Left forelimb (tissue), 1 donor: ENCODE results near the gene C17orf58.
A peak's percentile ranks its signal among the peaks of the same experiment; 100 is the strongest.
"Not testable (repeated sequence)": the region's sequence is repeated elsewhere in the genome, so short reads cannot be mapped to it uniquely, and the experiment has no call there.

Experiments used
- DNase-seq: peaks from one replicate; pipeline ENCODE4 v3.0.0-alpha.2; 2018; ENCODE audit warnings: low spot score

Gene C17orf58

DNA sequence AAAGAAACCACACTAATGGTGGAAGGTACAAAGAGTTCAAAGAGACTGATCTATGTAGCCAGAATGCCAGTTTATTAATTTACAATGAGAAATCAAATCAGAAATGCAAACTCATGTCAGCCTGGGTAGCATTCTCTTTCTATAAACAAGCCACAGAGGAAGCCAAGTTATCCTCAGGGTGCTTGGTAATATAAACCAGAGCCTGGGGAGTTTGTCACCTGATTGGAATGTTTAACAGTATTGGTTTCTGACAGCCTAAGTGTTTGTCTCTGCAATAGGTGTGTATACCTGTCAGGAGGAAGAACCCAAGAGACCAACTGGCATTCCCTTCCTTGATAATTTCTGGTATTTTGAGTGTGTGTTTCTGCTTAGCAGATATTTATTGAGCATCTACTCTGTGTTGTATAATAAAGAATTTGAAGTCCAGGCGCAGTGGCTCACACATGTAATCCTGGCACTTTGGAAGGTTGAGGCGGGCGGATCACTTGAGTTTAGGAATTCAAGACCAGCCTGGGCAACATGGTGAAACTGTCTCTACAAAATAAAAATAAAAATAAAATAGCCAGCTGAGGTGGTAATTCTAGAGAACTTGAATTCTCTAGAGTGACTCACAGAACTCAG is 3.1 kb upstream of the C17orf58 start:
- DNase-seq, result no peak

DNA sequence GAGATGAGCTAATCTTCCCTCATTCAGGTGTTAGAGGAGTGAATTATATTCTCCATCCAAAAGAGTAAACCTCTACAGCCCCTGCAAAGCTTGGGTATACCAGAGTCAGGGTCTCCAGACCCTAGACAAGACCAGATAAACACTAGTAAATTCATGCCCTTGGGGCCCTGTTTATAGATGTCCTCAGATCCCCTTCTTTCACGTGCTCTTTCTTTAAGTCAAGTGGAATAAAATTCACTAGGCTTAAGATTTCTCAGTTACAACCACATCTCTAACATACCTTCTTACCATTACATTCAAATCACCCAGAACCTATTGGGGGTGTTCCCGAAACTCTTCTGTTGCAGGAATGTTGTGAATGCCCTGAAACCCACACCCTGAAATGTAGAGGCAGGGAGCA is 2.2 kb upstream of the C17orf58 start:
- no peak for DNase-seq

DNA sequence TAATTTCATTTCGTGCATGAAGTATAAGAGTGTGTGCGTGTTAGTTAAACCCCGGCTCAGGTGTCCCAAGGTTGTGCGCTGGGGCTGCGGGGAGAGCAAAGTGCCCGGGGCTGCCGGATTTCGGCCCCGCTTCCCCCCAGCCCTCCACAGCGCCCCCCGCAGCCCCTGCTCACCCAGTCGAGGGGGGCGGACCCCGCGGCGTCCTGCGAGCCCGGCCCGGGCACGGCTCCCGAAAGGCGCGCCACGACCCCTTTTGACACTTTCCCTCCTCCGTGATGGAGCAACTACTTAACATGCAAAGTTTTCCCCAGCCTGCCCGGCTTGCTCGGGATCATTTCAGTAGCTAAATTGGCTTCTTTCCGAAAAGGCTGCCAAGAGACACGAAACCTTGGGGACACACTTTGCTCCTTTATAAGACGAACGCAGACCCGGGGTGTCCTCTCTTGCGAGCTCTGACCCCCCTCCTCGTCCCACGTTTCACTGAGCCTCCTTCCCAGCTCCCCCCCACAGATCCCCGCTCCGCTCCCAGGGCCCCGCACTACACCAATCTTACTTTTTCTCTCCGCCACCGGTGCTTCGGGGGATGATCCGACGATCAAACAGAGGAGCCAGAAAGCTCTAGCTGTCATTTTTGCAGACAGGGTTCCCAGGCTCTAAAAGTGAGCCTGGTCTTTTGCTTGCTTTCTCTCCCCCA is 552 bp downstream of the C17orf58 start:
- peak; percentile 74 for DNase-seq

DNA sequence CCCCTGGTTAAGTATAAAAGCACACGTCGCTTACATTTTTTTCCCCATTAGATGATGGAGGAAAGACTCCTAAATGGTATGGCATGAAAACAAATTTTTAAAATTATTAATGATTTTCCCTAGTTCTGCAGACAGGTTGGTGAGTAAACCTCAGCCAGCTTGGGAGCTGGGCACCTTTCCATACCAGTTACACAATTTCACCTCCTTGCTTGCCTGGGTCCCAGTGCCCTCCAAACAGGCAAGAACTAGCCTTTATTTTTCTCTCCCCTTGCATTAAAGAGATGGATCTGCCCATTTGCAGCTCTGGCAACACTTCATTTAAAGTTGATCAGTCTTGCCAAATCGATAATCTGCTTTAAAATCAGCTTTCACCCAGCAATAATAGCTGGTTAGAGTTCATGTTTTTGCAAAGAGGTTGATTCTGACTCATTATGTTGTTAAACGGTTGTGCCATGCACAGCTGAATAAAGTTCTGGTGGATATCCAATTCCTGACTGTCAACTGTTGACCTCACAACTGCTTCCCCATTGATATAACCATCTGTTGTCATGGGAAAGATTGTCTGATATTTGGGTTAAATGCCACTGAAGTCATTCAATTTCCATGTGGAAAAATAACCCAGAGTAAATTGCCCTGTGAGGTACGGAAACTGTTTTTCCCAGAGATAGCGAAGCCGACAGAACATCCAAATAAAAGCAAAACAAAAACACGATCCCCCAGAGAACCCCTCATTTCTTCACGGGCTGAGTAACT is 1.3 kb downstream of the C17orf58 start:
- DNase-seq, result no peak

DNA sequence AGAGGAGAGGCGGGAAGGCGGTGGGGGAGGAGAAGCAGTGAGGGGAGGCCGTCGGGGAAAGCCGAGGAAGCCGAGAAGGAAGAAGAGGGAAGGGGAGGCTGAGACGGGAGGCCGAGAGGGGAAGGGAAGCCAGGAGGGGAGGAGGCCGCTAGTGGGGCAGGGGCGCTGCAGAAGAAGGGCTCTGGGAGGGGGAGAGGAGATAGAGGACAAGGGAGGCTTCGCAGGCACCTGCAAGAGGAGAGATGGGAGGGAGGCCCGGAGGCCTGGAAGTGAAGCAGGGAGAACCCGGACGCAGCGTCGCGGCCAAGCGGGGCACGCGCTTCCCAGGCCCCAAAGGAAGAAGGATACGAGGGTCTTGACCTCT is 2.3 kb downstream of the C17orf58 start:
- DNase-seq, result no peak

DNA sequence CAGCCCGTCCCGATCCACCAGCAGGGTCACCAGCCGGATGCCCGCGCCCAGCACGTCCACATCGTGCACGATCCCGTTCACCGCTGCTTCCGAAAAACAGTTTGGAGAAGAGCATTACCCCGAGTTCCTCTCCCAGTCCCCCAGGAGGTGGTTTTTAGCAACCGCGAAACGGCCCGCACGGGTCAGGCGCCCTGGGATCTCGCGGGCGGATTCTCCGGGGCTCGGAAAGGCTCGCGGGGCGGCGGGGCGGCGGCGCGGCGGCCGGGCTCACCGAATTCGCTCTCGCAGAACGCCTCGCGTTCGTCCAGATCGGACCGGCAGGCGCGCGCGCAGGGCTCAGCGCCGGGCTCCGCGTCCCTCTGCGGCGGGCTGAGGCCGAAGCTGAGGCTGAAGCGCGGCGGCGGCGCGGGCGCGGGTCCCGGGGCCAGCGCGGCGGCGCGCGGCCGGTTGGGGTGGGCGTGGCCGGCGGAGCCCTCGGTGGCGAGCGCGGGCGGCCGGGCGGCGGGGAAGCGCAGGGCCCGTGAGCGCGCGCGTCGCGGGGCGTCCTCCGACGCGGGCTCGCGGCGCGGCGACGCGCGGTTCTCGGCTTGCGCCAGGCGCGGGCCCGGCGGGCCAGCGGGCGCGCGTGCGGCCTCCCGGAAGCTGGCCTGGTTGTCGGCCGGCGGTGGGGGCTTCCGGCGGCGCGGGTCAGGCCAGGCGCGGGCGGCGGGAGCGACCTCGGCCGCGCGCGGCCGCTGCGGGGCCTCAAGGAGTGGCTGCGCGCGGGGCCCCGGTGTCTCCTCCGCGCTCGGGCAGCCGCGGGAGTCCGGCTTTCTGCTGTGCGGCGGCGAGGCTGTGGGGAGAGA is 2.9 kb downstream of the C17orf58 start:
- peak; percentile 91 for DNase-seq

DNA sequence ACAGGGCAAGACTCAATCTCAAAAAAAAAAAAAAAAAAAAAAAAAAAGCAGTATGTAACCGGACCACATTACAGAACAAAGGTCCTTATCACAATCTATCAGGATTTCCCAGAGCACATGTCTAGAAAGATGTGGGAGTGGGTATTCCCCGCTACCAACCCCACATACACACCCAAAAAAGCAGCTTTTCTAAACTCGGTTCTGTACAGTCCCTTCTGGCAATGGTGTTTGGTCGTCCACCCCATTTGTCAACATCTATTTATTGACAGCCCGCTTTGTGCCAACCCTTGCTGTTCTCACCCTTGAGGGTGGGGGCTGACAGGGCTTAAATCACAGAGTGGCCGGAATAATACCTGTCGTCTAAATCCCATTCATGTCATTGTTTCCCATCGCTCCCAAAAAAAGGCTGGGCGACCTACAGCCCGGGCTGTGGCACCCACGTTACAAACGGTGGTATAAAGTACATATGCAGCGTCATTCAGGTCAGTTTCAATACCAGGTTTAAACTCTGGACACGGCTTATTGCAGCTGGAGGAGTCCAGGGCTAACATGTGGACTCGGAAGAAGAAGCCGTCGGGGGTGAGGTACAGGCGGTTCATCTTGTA is 3.6 kb downstream of the C17orf58 start:
- no peak for DNase-seq

DNA sequence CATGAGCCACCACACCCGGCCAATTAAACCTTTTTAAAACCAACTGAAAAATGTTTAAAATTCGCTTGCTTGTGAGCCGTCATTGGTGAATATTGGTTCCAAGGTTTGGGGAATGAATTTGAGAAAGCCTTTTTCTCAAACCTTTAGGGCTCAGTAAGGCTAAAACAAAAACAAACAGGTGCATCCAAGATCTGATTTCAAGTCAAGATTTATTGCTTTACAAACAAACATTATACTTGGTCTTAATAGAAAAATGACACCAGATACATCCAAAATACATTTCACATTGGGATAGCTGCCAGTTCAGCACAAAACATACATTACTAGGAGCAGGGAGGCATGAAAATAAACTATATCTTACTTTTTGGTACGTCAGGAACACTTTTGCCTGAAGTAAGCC is 5.4 kb downstream of the C17orf58 start:
- DNase-seq, result no peak

DNA sequence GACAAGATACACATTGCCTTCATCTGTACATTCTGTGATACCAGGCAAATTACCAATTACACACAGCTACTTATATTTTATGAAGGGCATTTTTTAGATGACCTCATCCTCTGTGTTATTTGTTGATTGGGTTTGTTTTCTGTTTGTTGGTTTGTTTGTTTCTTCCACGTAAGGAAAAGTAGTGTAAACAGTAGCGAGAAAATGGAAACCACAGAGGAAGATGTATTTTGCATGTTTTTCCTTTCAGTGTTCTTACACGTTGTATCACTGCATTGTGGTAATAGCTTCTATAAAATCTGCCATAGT is 12.9 kb downstream of the C17orf58 start:
- no peak for DNase-seq

DNA sequence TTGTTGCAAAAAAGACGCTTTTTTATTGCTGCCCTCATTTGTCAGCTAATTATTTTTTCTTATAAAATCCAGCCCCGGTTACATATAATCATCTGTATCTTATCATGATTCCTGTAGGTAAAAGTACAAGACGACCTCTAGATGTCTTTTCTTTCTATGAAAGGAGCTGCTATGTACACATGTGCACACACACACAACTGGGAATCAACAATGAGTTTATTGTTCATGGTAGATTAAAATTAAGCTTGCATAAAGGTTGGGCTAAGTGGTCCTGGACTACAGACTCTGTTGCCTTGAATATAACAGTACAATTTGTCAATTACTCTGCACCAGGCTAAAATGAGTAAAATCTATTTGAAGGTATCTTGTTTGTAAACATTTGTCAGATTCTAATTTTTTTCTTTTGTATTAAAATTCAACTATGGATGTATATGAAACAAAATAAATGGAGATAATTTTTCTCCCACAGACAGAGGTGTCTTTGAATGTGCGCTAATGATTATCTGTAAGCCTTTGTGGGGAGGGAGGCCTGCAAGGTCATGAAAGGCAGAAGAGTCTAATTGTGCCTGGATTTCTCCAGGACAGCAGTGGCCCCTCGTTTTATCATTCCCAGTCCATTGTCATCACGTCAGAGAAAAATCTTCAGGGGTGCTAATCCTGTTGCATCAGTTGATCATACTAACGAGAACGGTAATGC is 13.4 kb downstream of the C17orf58 start:
- no peak for DNase-seq

DNA sequence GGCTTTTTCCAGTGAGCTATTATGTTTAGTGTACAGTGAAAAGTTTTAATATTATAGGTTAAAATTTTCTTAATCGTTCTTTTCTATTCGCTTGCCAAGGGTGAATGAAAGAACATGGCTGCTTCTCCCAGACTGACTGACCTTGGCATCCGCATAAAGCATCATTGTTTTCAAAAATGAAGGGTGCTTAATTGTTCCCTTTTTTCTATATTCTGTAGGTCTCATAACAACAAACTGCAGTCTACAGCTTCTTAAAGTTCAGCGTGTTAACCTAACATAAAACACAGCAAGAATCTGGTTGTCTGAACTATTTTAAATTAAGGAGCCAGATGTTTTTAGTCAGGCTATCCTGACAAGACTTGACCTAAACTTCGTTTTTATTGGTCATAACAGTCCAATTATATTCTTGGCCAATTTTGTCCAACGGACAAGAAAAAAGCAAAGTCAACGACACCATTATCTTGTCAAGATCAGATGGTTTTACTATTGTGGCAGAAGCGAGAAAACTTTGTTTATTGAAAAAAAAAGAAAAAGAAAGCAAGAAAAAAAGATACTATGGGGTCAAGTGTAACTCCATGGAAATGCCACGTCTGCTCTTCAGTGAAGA is 14.1 kb downstream of the C17orf58 start:
- no peak for DNase-seq

DNA sequence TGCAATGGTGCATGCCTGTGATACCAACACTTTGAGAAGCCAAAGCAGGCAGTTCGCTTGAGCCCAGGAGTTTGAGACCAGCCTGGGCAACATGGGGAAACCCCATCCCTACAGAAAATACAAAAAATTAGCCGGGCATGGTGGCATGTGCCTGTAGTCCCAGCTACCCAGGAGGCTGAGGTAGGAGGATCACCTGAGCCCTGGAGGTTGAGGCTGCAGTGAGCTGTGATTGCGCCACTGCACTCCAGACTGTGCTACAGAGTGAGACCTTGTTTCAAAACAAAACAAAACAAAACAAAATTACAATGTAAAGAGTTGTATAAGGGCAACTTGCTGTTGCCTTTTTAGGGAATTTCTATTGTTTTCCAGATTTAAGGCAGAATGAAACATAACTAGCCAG is 15.4 kb downstream of the C17orf58 start:
- not testable (repeated sequence) for DNase-seq

DNA sequence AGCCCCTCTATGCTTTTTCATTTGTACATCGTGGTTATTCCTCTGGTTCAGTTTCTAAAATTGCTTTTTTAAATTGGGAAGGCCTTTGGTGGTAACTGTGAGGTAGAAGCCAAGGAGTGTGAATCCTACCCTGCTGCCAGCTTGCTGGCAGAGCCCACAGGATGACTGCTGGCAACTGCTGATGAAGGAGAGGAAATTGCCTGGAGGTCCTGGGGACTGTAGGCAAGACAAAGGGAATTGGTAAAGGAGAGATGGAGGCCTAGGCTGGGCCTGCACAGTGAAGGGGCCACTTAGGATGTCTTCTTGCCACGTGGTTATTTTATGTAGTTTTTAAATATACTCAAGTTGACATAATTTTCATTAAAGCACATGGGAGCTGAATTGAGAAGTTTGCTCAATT is 15.8 kb downstream of the C17orf58 start:
- no peak for DNase-seq

DNA sequence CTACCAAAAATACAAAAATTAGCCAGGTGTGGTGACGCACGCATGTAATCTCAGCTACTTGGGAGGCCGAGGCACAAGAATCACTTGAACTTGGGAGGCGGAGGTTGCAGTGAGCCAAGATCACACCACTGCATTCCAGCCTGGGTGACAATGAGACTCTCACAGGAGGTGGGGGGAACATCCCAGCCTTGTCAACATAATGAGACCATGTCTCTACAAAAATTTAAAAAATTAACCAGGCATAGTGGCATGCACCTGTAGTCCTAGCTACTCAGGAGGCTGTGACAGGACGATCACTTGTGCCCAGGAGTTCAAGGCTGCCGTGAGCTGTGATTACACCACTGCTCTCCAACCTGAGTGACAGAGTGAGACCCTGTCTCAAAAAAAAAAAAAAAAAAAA is 20.0 kb downstream of the C17orf58 start:
- DNase-seq, result not testable (repeated sequence)

DNA sequence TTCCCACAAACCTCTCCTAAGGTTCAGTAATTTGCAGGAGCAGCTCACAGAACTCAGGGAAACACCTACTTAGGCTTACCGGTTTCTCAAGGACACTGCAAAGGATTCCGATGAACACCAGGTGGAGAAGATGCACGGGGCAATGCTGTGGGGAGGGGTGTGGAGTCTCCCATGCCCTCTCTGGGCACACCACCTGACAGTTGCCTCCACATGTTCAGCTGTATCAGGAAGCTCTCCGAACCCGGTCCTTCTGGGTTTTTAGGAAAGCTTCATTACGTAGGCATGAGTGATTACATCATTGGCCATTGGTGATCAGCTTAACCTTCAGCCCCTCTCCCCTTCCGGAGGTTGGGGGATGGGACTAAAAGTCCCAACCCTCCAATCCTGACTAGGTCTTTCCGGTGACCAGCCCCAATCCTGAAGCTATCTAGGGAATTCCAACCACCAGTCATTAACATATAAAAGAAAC is 21.6 kb downstream of the C17orf58 start:
- DNase-seq, result no peak

DNA sequence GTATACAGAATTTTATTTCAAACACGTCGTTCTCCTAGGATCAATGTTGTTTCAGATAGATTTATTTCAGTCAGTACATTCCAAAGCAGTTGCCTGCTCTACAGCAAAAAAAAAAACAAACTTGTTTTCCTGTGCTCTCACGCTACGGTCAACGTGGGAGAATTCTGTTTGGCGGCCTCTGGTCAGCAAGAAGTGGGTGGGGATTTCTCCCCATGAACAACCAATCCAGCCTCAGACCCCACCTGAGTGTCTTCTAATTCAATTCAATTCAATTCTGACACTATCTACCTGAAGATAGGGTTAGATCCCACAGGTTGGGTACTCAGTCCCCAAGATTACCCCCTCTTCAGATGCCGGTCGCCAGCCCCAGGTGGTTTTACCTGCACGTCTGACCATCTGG is 22.1 kb downstream of the C17orf58 start:
- DNase-seq, result no peak

DNA sequence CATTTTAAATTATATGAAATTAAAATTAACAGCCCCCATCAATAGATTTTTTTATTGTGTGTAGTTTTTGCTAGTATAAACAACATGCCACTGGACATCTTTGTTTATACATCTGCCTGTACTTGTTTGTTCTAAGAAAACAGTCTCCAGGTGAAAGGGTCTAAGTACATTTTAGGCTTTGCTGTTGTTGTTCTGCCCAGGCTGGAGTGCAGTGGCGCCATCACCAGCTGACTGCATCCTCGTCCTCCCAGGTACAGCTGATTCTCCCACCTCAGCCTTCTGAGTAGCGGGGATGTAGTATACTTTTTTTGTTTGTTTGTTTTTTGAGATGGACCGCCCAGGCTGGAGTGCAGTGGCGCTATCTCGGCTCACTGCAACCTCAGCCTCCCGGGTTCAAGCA is 25.5 kb downstream of the C17orf58 start:
- DNase-seq, result no peak

DNA sequence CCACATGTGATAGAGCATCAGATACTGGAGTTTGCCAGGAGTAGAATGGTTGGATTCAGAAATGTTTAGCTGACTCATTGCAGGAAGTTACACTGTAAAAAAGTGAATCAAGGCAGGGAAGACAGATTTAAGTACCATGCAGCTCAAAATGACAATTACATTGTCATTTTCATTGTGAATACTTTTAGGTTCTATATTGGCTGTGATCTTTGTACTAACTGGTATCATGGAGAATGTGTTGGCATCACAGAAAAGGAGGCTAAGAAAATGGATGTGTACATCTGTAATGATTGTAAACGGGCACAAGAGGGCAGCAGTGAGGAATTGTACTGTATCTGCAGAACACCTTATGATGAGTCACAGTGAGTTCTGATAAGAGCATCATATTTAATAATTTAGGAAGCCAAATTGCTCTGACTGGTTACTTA is 33.1 kb downstream of the C17orf58 start:
- not testable (repeated sequence) for DNase-seq

DNA sequence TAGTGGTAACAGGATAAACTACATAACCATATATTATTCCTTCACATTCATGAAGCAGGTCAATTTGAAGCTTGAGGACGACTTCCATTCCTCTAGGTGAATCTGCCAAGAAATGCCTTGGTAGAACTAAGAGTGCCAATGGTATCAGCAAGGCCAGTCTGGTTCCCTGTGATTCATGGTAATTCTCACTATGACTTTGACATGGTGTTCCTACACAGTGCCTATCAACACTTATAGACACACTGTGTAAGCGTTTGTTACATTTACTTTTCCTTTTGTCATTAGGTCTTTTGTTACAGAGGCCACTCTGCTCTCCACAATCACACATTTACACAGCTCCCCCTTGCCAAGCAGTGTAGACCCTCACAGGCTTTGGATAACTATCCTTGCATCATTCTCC is 34.1 kb downstream of the C17orf58 start:
- DNase-seq, result not testable (repeated sequence)

DNA sequence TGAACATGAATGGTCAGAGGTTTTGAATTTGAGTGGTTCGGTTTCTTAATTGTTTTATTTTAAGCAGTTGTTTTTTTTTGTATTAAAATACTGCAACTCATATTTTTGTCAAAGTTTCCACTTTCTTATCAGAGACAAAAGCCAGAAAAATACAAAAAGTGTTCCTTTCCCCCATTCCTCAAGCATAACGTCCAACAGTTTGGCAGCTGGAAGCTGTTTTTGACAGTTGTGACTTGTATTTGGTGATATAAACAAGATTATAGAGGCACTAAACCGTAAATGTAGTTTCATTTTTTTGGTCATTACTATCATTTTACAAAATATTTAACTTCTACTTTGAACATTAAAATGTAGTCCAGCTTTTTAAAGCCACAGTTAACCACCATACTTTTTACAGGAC is 36.0 kb downstream of the C17orf58 start:
- not testable (repeated sequence) for DNase-seq

DNA sequence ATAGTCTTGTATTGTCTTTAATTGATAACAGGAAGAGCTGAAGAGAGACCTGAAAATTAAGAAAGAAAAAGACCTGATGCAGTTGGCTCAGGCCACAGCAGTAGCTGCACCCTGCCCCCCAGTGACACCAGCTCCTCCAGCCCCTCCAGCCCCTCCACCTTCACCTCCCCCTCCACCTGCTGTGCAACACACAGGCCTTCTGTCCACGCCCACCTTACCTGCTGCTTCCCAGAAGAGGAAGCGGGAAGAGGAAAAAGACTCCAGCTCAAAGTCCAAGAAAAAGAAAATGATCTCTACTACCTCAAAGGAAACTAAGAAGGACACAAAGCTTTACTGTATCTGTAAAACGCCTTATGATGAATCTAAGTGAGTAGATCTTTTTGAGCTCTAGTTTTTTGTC is 36.8 kb downstream of the C17orf58 start:
- no peak for DNase-seq
